K562 (cell line): ENCODE results near the gene CMBL. TPM values are rescaled to one million over a fixed set of nuclear protein-coding genes. Genes with fewer than 3 reads are reported as not detected.

Experiments
- CEBPZ ChIP-seq: fragments of 150-350 bp; IDR thresholded peaks from 2 replicates; pipeline ENCODE4 v1.6.1; 2014; ENCODE audit warnings: low read depth, mild to moderate bottlenecking, low read length, borderline replicate concordance
- ELF1 ChIP-seq: fragments of 200-800 bp; sonication (Bioruptor generic); IDR thresholded peaks from 2 replicates; pipeline ENCODE4 v1.6.1; 2016; ENCODE audit warnings: missing genetic modification characterization, missing compliant biosample characterization
- L3MBTL2 ChIP-seq: fragments of 450-650 bp; IDR thresholded peaks from 2 replicates; pipeline ENCODE4 v1.6.1; 2016; ENCODE audit warnings: mild to moderate bottlenecking, moderate library complexity
- PKNOX1 ChIP-seq: fragments of 450-650 bp; IDR thresholded peaks from 2 replicates; pipeline ENCODE4 v1.6.1; 2016
- SETDB1 ChIP-seq: IDR thresholded peaks from one replicate; pipeline ENCODE4 v1.6.1; 2012; ENCODE audit warnings: low read length, control low read depth, inconsistent platforms
- ZKSCAN1 ChIP-seq: fragments of 150-350 bp; IDR thresholded peaks from 2 replicates; pipeline ENCODE4 v1.6.1; 2016; ENCODE audit warnings: low read depth, low read length
- ZMIZ1 ChIP-seq, 2 experiments: fragments of 150-350 bp in 1 of 2; IDR thresholded peaks; 2 replicates each; pipeline ENCODE4 v1.6.1; 2012 to 2016; ENCODE audit warnings: low read depth in 2 of 2, low read length in 2 of 2, mild to moderate bottlenecking in 1 of 2, moderate library complexity in 1 of 2
- ZNF232 ChIP-seq: sonication (generic); formaldehyde crosslinking; IDR thresholded peaks from 2 replicates; pipeline ENCODE4 v1.8.0; 2022; ENCODE audit warnings: mild to moderate bottlenecking, missing genetic modification reagents
- polyA plus RNA-seq, 8 experiments: library from polyadenylated mRNA; depleted of rRNA in 4 of 8; stranded (reverse) in 5 of 8; unstranded in 3 of 8; fragments of >200 nt; fragmentation: Nextera tagmentation in 2 of 8; fragmentation: Illumina TruSeq in 1 of 8; extraction: Ambion mirVana in 2 of 8; extraction: Trizol in 1 of 8; gene quantifications; 2 replicates each; pipeline versions ENCODE4 v1.2.1 to v1.2.3, GENCODE V29; 2011 to 2014; ENCODE audit warnings: inconsistent platforms in 1 of 8, missing spikeins in 1 of 8
- total RNA-seq, 7 experiments: library from RNA; depleted of rRNA in 6 of 7; stranded (reverse); fragments of >200 nt in 6 of 7; fragmentation: Illumina TruSeq in 2 of 7; extraction: Trizol in 2 of 7; gene quantifications; 2 replicates each; pipeline versions ENCODE4 v1.2.1 to v1.2.3, GENCODE V29; 2011 to 2021; ENCODE audit warnings: low replicate concordance in 1 of 7

CMBL gene
- total and polyA plus RNA-seq, 9 of the 15 experiments (the other 6 are each of a cell fraction or from before 2014, with no cell fraction given): 22.6 to 192 (median 71.1) TPM

- TF ChIP-seq ELF1 (tag) (no peak), PKNOX1 (no peak), SETDB1 (no peak), ZMIZ1 (IDR thresholded peaks at IDR 0.05; ENCODE audit: low read depth in 2 of 2, low read length in 2 of 2) (no peak), ZKSCAN1 (no peak), ZNF232 (no peak), L3MBTL2 (peak; percentile 90), CEBPZ (no peak)
These were observed 28.2 kb upstream of the CMBL start (continued) for GRCh38 chr5:10335711-10336470.
